Lung (tissue), 12 donors: ENCODE results near the gene FMO3. TPM values are rescaled to one million over a fixed set of nuclear protein-coding genes. Genes with fewer than 3 reads are reported as not detected.

ENCODE experiments used
- ATAC-seq: fragments of 200-7000 bp; cut with Tn5 transposase; one replicate; pipeline ENCODE4 v1.9.1; 2020; ENCODE audit warnings: moderate number of reproducible peaks; ENCODE audit not compliant: insufficient read depth, low FRiP score
- DNase-seq, 3 donors: peaks; one replicate each; pipeline ENCODE4 v3.0.0-alpha.2; 2013 to 2017
- H3K27ac ChIP-seq, 2 donors: one replicate each; pipeline ENCODE4 v1.5.1; 2013; ENCODE audit warnings: mild to moderate bottlenecking in 2 of 2, moderate library complexity in 2 of 2, control low read depth in 1 of 2, inconsistent platforms in 1 of 2, low read depth in 1 of 2, low read length in 1 of 2
- H3K27me3 ChIP-seq, 3 donors: one replicate each; pipeline ENCODE4 v1.5.1; 2013; ENCODE audit warnings: low read length in 2 of 3; ENCODE audit not compliant: control insufficient read depth in 3 of 3, insufficient read depth in 3 of 3
- H3K36me3 ChIP-seq, 4 donors: one replicate each; pipeline ENCODE4 v1.5.1; 2013; ENCODE audit warnings: low read length in 4 of 4, mild to moderate bottlenecking in 1 of 4, moderate library complexity in 1 of 4; ENCODE audit not compliant: control insufficient read depth in 4 of 4, insufficient read depth in 4 of 4
- H3K4me1 ChIP-seq, 5 donors: one replicate each; pipeline ENCODE4 v1.5.1; 2013; ENCODE audit warnings: low read length in 5 of 5, mild to moderate bottlenecking in 2 of 5, moderate library complexity in 1 of 5; ENCODE audit not compliant: control insufficient read depth in 5 of 5, insufficient read depth in 5 of 5
- H3K4me3 ChIP-seq: one replicate; pipeline ENCODE4 v1.5.1; 2013; ENCODE audit warnings: mild to moderate bottlenecking, control low read depth, moderate library complexity
- H3K9ac ChIP-seq, 2 donors: one replicate each; pipeline ENCODE4 v1.5.1; 2013; ENCODE audit warnings: low read length in 2 of 2, control low read depth in 1 of 2; ENCODE audit not compliant: insufficient read depth in 1 of 2
- H3K9me3 ChIP-seq, 4 donors: one replicate each; pipeline ENCODE4 v1.5.1; 2013; ENCODE audit warnings: low read length in 3 of 4, mild to moderate bottlenecking in 1 of 4, moderate library complexity in 1 of 4; ENCODE audit not compliant: control insufficient read depth in 4 of 4, insufficient read depth in 3 of 4
- CTCF ChIP-seq: IDR thresholded peaks from 2 replicates; pipeline ENCODE4 v1.5.1; 2012; ENCODE audit warnings: mild to moderate bottlenecking; ENCODE audit errors: control extremely low read depth, extremely low read depth
- WGBS, 2 donors: extraction: QIAGEN DNeasy Blood & Tissue Kit; methylation state at CpG; one replicate each; pipeline ENCODE4 v1.1.7; 2013; 5-methylcytosine and 5-hydroxymethylcytosine counted together
- polyA plus RNA-seq, 2 donors: library from polyadenylated mRNA; stranded (reverse); fragments of 200-250 nt; gene quantifications; one replicate each; pipeline ENCODE4 v1.2.1, GENCODE V29; 2013
- total RNA-seq, 2 donors: library from RNA; depleted of rRNA in 1 of 2; stranded (reverse); fragments of >200 nt in 1 of 2; gene quantifications; one replicate each; pipeline ENCODE4 v1.2.1, GENCODE V29; 2014 to 2021
- donor health status: control.
- donor health status: control.
- donor health status: Bipolar disorder and iron deficiency.
- donor health status: healthy.
- donor health status: DM: yes; HTN: yes; CAD: no.

Gene FMO3
- total and polyA plus RNA-seq, 4 donors = 2.0 to 9.0 (median 5.8) TPM

- H3K27ac ChIP-seq = no peak overlapping the region
- no peak overlapping the region for H3K9ac ChIP-seq
- no peak for ATAC-seq
- no peak for TF ChIP-seq CTCF
- no peaks in the 10 kb centered on the region for H3K27me3 ChIP-seq
- H3K4me3 ChIP-seq = no peak overlapping the region
- no peak for DNase-seq
- H3K4me1 ChIP-seq = peaks cover 0 to 36% (median 5%) of the 10 kb centered on the region in 5 donors
- no peaks in the 10 kb centered on the region for H3K9me3 ChIP-seq
- WGBS, 2 donors = 72 to 84% methylated on average over 2 of the region's 2 CpGs
- no peaks in the 10 kb centered on the region for H3K36me3 ChIP-seq
Measured at GRCh38 chr1:171115280-171115897, 24.7 kb downstream of the FMO3 start.

- ATAC-seq (no peak), DNase-seq (peak in 1 of 3 donors; percentile 59)
- no peak overlapping the region for H3K4me3 ChIP-seq
- peaks cover 0 to 25% (median 0%) of the 10 kb centered on the region in 5 donors for H3K4me1 ChIP-seq
- no peaks in the 10 kb centered on the region for H3K36me3 ChIP-seq
- WGBS, 2 donors = 83 to 87% methylated on average over 1 of the region's 1 CpG
- no peak overlapping the region for H3K27ac ChIP-seq
- H3K9ac ChIP-seq = no peak overlapping the region
- H3K9me3 ChIP-seq = no peaks in the 10 kb centered on the region
- H3K27me3 ChIP-seq = no peaks in the 10 kb centered on the region
- no peak for TF ChIP-seq CTCF
Measured at GRCh38 chr1:171116676-171117075, 26.0 kb downstream of the FMO3 start.

- TF ChIP-seq CTCF = no peak
- Histone ChIP-seq H3K9me3 (no peaks in the 10 kb centered on the region), H3K4me1 (peaks cover 0 to 21% (median 0%) of the 10 kb centered on the region in 5 donors), H3K27me3 (no peaks in the 10 kb centered on the region), H3K9ac (no peak overlapping the region), H3K27ac (no peak overlapping the region), H3K36me3 (no peaks in the 10 kb centered on the region), H3K4me3 (no peak overlapping the region)
- DNase-seq = no peak
- WGBS, 2 donors = 86 to 95% methylated on average over 6 of the region's 6 CpGs
- ATAC-seq = no peak
Measured at GRCh38 chr1:171117085-171117484, 26.4 kb downstream of the FMO3 start.

- Histone ChIP-seq H3K4me1 (peaks cover 0 to 31% (median 5%) of the 10 kb centered on the region in 5 donors), H3K36me3 (no peaks in the 10 kb centered on the region), H3K9ac (no peak overlapping the region), H3K27me3 (no peaks in the 10 kb centered on the region), H3K27ac (no peak overlapping the region), H3K9me3 (no peaks in the 10 kb centered on the region), H3K4me3 (no peak overlapping the region)
- DNase-seq (no peak), ATAC-seq (no peak)
- 66 to 84% methylated on average over 2 of the region's 2 CpGs for WGBS, 2 donors
- no peak for TF ChIP-seq CTCF
Measured at GRCh38 chr1:171119648-171120047, 28.9 kb downstream of the FMO3 start.
